B cell (primary cell): ENCODE results near the gene ADGRV1.

ENCODE experiments used
- EZH2 ChIP-seq: IDR thresholded peaks from 2 replicates; pipeline ENCODE4 v1.6.1; 2012; ENCODE audit warnings: borderline replicate concordance, low read depth, mild to moderate bottlenecking, moderate library complexity, low read length; ENCODE audit not compliant: insufficient read depth, poor library complexity, severe bottlenecking
- TF ChIP-seq, protein P1 (sequence below): fragments of 200-600 bp; IDR thresholded peaks from one replicate; pipeline ENCODE4 v1.8.0; 2022; ENCODE audit warnings: antibody characterized with exemption, mild to moderate bottlenecking

DNA sequence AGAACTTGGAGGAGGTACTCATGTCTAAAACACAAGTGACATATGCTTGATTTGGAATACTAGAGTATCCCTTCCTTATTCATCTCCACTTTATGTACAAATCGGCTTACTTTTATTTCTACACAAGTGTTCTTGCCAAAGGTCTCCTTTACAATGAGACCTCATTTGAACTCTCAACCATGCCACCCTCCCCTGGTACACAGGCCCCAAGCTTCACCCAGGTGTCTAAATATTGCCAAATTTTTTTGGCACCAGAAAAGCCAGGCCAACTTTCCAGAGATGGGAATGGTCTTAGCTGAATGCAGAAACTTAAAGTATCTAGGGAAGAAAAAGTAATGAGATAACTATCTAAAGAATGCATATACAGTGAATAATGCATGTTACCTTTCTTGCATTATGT is 48.2 kb upstream of the ADGRV1 start:
- TF ChIP-seq, protein P1, sequence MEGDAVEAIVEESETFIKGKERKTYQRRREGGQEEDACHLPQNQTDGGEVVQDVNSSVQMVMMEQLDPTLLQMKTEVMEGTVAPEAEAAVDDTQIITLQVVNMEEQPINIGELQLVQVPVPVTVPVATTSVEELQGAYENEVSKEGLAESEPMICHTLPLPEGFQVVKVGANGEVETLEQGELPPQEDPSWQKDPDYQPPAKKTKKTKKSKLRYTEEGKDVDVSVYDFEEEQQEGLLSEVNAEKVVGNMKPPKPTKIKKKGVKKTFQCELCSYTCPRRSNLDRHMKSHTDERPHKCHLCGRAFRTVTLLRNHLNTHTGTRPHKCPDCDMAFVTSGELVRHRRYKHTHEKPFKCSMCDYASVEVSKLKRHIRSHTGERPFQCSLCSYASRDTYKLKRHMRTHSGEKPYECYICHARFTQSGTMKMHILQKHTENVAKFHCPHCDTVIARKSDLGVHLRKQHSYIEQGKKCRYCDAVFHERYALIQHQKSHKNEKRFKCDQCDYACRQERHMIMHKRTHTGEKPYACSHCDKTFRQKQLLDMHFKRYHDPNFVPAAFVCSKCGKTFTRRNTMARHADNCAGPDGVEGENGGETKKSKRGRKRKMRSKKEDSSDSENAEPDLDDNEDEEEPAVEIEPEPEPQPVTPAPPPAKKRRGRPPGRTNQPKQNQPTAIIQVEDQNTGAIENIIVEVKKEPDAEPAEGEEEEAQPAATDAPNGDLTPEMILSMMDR, result no peak
- no peak for TF ChIP-seq EZH2
